ENCODE data around the gene POLR2J3. TPM values are rescaled to one million over a fixed set of nuclear protein-coding genes. Genes with fewer than 3 reads are reported as not detected.
"Not testable (repeated sequence)": the region's sequence is repeated elsewhere in the genome, so short reads cannot be mapped to it uniquely, and the experiment has no call there.

The POLR2J3 gene
- total RNA-seq, 1 donor from 2014 or later = 22.0 TPM

- not testable (repeated sequence) for H3K27me3 Mint-ChIP-seq (ENCODE audit: unreplicated experiment); H3K4me1 Mint-ChIP-seq (ENCODE audit: unreplicated experiment); DNase-seq (ENCODE audit: low spot score); H3K27ac Mint-ChIP-seq (ENCODE audit: unreplicated experiment); H3K9me3 Mint-ChIP-seq (ENCODE audit: unreplicated experiment); H3K36me3 Mint-ChIP-seq (ENCODE audit: low read depth, unreplicated experiment); H3K4me3 Mint-ChIP-seq (ENCODE audit: unreplicated experiment)
These were observed 37.2 kb downstream of the POLR2J3 start for GRCh38 chr7:102535062-102535615.

- not testable (repeated sequence) for H3K4me1 Mint-ChIP-seq (ENCODE audit: unreplicated experiment); H3K27me3 Mint-ChIP-seq (ENCODE audit: unreplicated experiment); H3K9me3 Mint-ChIP-seq (ENCODE audit: unreplicated experiment); H3K36me3 Mint-ChIP-seq (ENCODE audit: low read depth, unreplicated experiment); H3K4me3 Mint-ChIP-seq (ENCODE audit: unreplicated experiment); H3K27ac Mint-ChIP-seq (ENCODE audit: unreplicated experiment); DNase-seq (ENCODE audit: low spot score)
These were observed 40.3 kb downstream of the POLR2J3 start for GRCh38 chr7:102532127-102532526.

- not testable (repeated sequence) for H3K9me3 Mint-ChIP-seq (ENCODE audit: unreplicated experiment); H3K4me3 Mint-ChIP-seq (ENCODE audit: unreplicated experiment); H3K4me1 Mint-ChIP-seq (ENCODE audit: unreplicated experiment); DNase-seq (ENCODE audit: low spot score); H3K27me3 Mint-ChIP-seq (ENCODE audit: unreplicated experiment); H3K36me3 Mint-ChIP-seq (ENCODE audit: low read depth, unreplicated experiment); H3K27ac Mint-ChIP-seq (ENCODE audit: unreplicated experiment)
These were observed 40.8 kb downstream of the POLR2J3 start for GRCh38 chr7:102531583-102531982.

GRCh38 chr7:102527822-102528793 lies 44.3 kb downstream of the POLR2J3 start:
- H3K36me3 Mint-ChIP-seq (ENCODE audit: low read depth, unreplicated experiment); H3K27ac Mint-ChIP-seq (ENCODE audit: unreplicated experiment); H3K4me3 Mint-ChIP-seq (ENCODE audit: unreplicated experiment); H3K9me3 Mint-ChIP-seq (ENCODE audit: unreplicated experiment); H3K4me1 Mint-ChIP-seq (ENCODE audit: unreplicated experiment); DNase-seq (ENCODE audit: low spot score); H3K27me3 Mint-ChIP-seq (ENCODE audit: unreplicated experiment): not testable (repeated sequence)

GRCh38 chr7:102527182-102527581 lies 45.2 kb downstream of the POLR2J3 start:
- H3K27ac Mint-ChIP-seq (ENCODE audit: unreplicated experiment) = not testable (repeated sequence)

GRCh38 chr7:102524803-102525202 lies 47.6 kb downstream of the POLR2J3 start:
- not testable (repeated sequence) for H3K36me3 Mint-ChIP-seq (ENCODE audit: low read depth, unreplicated experiment)

More at GRCh38 chr7:102527182-102527581, 45.2 kb downstream of the POLR2J3 start:
- DNase-seq (ENCODE audit: low spot score); H3K4me1 Mint-ChIP-seq (ENCODE audit: unreplicated experiment); H3K27me3 Mint-ChIP-seq (ENCODE audit: unreplicated experiment); H3K36me3 Mint-ChIP-seq (ENCODE audit: low read depth, unreplicated experiment); H3K4me3 Mint-ChIP-seq (ENCODE audit: unreplicated experiment); H3K9me3 Mint-ChIP-seq (ENCODE audit: unreplicated experiment): not testable (repeated sequence)

GRCh38 chr7:102520797-102521196 lies 51.6 kb downstream of the POLR2J3 start:
- not testable (repeated sequence) for H3K36me3 Mint-ChIP-seq (ENCODE audit: low read depth, unreplicated experiment); H3K9me3 Mint-ChIP-seq (ENCODE audit: unreplicated experiment); H3K27me3 Mint-ChIP-seq (ENCODE audit: unreplicated experiment); H3K4me3 Mint-ChIP-seq (ENCODE audit: unreplicated experiment); H3K4me1 Mint-ChIP-seq (ENCODE audit: unreplicated experiment); DNase-seq (ENCODE audit: low spot score); H3K27ac Mint-ChIP-seq (ENCODE audit: unreplicated experiment)

More at GRCh38 chr7:102524803-102525202, 47.6 kb downstream of the POLR2J3 start:
- not testable (repeated sequence) for H3K27me3 Mint-ChIP-seq (ENCODE audit: unreplicated experiment); H3K9me3 Mint-ChIP-seq (ENCODE audit: unreplicated experiment); H3K4me1 Mint-ChIP-seq (ENCODE audit: unreplicated experiment); H3K4me3 Mint-ChIP-seq (ENCODE audit: unreplicated experiment); DNase-seq (ENCODE audit: low spot score); H3K27ac Mint-ChIP-seq (ENCODE audit: unreplicated experiment)

- H3K4me1 Mint-ChIP-seq (ENCODE audit: unreplicated experiment); H3K9me3 Mint-ChIP-seq (ENCODE audit: unreplicated experiment); H3K27me3 Mint-ChIP-seq (ENCODE audit: unreplicated experiment); H3K4me3 Mint-ChIP-seq (ENCODE audit: unreplicated experiment); H3K27ac Mint-ChIP-seq (ENCODE audit: unreplicated experiment); H3K36me3 Mint-ChIP-seq (ENCODE audit: low read depth, unreplicated experiment); DNase-seq (ENCODE audit: low spot score): not testable (repeated sequence)
These were observed 54.7 kb downstream of the POLR2J3 start, which contains the start of gene RASA4B for GRCh38 chr7:102517550-102518147. Gene RASA4B, minus strand, starts transcription at chr7:102517777. Its CDS starts 67 bp downstream, at chr7:102517710.

Other genes with a start within 250 kb of the POLR2J3 start
- not detected for gene SPDYE6, start 216.1 kb downstream of the POLR2J3 start, total RNA-seq (ENCODE audit: unreplicated experiment)
- 41.3 TPM for gene PRKRIP1, start 176.2 kb downstream of the POLR2J3 start, total RNA-seq (ENCODE audit: unreplicated experiment)
- 39.3 TPM for gene ORAI2, start 139.0 kb downstream of the POLR2J3 start, total RNA-seq (ENCODE audit: unreplicated experiment)
- 11.5 TPM for gene ALKBH4, start 107.7 kb downstream of the POLR2J3 start, total RNA-seq (ENCODE audit: unreplicated experiment)
- 30.3 TPM for gene LRWD1, start 107.6 kb downstream of the POLR2J3 start, total RNA-seq (ENCODE audit: unreplicated experiment)
- gene POLR2J, start 93.7 kb downstream of the POLR2J3 start, total RNA-seq (ENCODE audit: unreplicated experiment) = 48.1 TPM
- 6.2 TPM for gene RASA4B, start 54.8 kb downstream of the POLR2J3 start, total RNA-seq (ENCODE audit: unreplicated experiment)
- gene UPK3BL2, start 28.9 kb downstream of the POLR2J3 start, total RNA-seq (ENCODE audit: unreplicated experiment) = 9.3 TPM
- not detected for gene SPDYE2, start 21.4 kb downstream of the POLR2J3 start, total RNA-seq (ENCODE audit: unreplicated experiment)
- 20.4 TPM for gene RASA4, start 44.2 kb upstream of the POLR2J3 start, total RNA-seq (ENCODE audit: unreplicated experiment)
- 17.4 TPM for gene UPK3BL1, start 70.2 kb upstream of the POLR2J3 start, total RNA-seq (ENCODE audit: unreplicated experiment)
- gene SPDYE2B, start 77.7 kb upstream of the POLR2J3 start, total RNA-seq (ENCODE audit: unreplicated experiment) = not detected
- 9.4 TPM for gene POLR2J2, start 99.1 kb upstream of the POLR2J3 start, total RNA-seq (ENCODE audit: unreplicated experiment)
- 2.7 TPM for gene FAM185A, start 176.4 kb upstream of the POLR2J3 start, total RNA-seq (ENCODE audit: unreplicated experiment)